GM21447 (cell line): ENCODE results near the gene ITGA8.
"Not testable (repeated sequence)": the region's sequence is repeated elsewhere in the genome, so short reads cannot be mapped to it uniquely, and the experiment has no call there.

Source experiments
- ATAC-seq: cut with Tn5 transposase; IDR thresholded peaks from one replicate; pipeline ENCODE4 v1.9.1; 2021; ENCODE audit not compliant: unreplicated experiment

The ITGA8 gene

DNA sequence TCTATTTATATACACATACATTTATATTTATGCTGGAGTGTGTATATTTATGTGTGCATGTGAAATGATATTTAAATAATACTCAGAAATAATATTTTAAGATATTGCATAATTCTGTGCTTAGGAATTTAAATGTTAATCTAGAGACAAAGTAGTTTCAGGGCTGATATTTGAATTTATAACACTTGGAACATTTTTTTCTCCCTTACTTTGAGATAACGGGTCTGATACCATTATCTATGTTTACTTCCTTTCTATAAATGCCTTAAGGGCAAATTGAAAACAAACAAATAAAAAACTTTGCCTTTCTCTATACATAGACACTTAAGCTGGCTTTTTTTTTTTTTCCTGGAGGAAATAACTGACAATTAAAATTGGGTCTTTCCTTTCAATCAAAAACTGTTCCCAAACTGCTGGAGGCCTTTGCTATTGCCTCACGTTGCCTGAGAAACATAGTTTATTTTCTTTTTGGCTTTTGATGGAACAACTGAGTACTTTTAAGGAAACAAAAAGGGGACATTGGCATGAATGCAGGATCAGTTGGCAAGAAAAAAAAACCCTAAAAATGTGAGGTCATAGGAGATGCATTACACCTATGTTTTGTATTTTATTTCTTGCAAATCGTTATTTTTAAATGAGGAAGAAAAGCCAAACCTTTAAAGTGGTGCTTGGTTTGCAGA lies 98.7 kb downstream of the ITGA8 start:
- no peak for ATAC-seq

DNA sequence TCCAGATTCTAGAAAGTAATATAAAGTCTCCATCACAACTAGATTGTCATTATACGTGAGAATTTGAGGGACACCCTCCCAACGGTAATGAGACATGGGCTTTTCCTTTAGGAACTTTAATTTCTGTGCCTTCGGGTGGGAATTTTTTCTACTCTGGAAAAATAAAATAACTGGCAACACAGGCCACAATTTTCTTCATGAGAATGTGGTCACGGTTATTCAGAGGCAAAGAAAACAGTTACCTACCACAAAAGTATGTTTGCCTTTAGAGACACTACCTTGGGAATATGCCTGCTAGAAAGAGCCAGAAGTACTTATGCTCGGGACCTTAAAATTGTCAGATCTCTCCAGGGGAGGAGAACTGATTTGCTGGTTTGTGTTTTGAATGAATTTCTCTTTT lies 99.4 kb downstream of the ITGA8 start:
- ATAC-seq: no peak

DNA sequence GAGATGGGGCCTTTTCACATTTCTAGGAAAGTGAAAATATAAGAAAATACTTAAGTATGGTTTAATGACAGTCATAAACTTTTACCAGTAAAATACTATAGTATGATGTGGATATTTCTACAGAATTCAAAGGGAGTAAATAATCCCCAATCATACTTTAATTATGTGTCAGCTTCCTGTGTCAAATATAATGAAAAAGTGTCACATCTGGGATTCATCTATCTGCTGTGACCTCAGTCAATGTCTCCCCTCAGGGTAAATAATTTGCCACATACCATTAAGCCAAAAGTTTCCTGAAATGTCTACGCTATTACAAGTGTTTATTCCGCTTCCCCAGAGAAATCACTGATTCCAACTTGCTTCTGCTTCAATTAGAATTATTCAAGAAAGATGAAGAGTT lies 110.5 kb downstream of the ITGA8 start:
- no peak for ATAC-seq

DNA sequence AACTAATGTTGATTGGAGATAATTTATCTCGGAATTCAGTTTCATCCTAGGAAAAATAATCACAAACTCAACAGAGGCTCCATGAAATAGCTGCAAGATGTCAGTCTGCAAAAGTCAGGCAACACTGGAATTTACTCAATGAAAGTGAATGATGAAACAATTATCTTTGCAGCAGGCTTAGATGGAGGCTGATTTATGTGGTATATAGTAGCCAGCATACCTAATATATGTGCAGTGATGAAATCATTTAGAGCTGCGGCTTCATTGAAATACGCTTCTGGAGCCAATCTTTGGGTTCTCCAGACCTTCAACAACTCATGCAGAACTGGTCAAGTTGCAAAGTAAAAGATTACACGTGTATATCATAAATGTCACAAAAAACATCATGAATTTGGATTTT lies 113.3 kb downstream of the ITGA8 start:
- ATAC-seq: no peak

DNA sequence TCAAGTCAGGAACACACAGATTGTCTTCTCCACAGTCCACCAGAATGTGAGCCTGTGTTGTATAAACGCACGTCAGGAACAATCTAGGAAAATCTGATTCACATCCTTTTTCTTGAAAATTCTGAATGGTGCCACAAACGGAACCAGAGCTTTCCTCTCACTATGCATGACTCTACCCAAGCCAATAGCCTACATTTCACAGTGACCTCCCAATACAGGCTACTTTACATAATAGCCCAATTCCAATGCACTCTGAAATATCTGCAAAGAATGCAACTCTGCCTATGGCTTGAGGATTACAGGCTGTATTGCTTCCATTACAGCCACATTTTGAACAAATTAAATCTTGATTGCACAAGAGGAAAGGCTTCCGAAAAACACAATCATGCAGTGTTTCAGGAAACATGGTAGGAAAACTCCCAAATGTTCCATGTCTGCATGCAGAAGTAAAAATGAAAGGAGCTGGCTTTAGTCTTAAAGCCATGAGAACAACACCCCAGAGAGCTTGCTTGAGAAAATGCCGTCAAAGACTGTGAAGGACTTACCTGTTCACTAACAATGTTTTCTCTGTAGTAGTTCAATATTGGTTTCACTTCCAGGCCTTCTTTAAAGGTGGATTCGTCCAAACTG lies 113.9 kb downstream of the ITGA8 start:
- ATAC-seq: no peak

DNA sequence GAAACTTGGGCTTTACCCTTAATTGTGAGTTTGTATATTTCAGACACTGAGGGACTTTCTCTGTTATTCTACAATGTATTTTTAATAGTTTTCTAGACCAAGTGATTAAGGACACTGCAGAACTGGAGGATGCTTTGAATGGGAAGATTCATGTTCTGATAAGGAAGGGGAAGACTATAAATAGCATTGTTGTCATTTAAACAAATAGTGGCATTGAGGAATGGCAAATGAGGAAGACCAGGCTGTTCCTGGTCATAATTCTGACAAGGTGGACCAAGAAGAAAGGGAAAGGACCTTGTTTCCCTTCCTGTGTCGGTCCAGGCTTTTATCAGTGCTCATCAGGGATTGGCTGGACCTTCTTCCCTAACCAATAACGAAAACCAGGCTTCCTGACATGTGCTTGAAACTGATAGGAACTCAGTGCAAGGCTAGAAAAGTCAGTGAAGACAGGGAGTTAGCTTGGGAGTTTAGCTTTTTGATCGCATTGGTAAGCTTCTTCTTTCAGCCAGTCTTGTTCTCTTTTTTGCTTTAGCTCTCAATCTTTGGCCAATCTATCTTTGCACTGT lies 116.2 kb downstream of the ITGA8 start:
- ATAC-seq: no peak

DNA sequence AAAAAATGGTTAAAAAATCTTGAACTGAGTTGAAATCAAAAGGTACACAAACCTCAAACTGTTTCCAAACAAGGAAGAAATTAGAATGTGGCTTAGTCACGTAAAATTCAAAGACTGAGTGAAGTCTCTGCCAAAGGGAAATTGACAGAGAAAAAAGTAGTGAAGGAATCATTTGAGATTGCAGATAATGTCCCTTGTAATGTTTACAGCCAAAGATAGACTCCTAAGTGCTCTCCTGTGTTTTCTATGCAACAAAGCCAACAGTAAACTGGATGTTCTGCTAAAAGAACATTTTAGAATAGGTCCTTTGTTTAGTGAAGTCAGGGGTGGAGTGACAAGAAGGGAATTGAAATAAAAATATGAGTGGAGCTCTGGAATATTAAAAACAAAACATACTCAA lies 117.9 kb downstream of the ITGA8 start:
- no peak for ATAC-seq

DNA sequence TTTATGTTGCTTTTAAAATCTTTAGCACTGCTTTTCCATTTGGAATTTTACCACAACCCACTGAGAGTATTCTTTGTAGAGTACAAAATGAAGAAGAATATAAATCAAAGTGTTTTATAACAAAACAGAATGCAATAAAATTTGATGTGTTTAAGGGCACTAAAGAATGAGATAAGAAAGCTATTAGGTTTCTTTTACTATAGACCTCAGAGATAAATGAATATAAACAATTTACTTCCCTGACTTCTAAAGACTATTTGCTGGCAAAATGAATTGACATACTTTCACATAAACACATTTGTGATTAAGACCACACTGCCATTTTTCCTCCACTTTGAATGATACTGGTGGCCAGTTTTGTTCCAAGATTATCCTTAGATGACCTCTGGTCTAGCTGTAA lies 124.5 kb downstream of the ITGA8 start:
- ATAC-seq: no peak

DNA sequence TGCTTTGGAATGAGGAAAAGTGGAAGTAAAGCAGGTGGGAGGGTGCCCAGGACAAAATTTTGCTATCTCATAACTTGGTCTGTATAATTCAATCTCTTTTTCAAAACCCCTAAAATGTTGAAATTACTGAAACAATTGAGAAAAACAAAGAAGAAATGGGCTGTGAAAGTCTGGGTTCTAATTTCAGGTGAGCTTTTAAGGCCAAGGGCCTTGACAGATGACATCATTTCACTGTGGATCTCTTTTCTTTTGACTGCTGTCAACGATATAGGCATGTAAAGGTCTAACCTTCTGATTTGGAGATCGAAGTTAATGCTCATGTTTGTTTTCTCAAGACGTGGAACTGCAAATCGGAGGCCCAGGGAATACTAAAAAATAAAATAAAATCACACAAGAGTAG lies 127.8 kb downstream of the ITGA8 start:
- no peak for ATAC-seq

DNA sequence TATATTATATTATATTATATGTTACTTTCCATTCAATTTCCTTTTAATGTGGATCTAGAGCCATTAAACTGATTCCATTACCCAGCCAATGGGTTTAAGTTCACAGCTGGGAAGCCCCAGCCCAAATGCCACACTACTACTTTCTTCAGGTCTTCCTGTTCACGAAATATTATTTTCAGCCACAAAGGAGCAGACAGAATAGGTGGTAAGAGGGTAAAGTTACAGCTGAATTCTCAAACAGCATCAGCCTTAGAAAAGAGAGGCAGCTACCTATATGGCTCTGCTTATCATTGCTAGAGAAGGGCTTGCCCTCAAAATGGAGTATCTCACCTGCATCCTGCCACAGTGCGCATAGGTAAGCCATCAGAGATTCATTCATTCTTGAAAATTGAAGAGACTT lies 128.3 kb downstream of the ITGA8 start:
- no peak for ATAC-seq

DNA sequence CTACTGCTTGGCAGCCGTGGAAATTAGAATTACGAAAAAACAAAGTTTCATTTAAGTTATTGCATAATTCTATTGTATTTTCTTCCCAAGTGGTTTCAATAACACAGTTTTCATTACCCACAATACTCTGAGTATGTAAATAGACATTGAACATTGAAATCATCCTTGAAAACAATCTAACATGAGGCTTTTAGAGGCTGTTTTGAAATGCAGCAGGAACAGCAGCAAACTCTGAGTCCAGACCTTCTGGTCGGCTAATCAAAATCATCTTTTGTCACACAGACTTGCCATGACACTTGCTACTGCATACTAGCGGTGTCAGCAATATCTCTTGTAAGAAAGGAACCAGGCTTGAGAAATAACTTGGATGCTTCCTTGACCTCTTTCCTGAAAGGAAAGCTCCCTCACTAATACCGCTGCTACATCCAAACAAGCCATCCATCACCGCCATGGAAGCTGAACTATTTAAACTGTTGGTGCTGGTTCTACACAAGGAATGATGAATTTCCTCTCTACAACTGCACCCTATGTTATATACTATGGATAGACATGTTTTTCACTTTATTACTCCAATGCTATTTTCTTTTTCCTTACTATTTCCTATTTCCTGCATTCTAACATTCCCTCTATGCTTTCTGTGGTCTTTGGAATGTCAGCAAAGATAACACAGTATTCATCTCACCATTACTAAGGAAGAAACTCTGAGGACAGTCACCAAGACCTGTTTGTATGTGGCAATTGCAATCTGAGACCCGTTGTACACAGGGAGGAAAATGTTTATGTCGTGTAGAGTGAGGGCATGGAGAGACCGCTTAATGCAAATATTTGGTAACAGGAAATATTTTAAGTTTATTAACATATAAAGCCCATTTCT lies 130.8 kb downstream of the ITGA8 start:
- ATAC-seq: no peak

DNA sequence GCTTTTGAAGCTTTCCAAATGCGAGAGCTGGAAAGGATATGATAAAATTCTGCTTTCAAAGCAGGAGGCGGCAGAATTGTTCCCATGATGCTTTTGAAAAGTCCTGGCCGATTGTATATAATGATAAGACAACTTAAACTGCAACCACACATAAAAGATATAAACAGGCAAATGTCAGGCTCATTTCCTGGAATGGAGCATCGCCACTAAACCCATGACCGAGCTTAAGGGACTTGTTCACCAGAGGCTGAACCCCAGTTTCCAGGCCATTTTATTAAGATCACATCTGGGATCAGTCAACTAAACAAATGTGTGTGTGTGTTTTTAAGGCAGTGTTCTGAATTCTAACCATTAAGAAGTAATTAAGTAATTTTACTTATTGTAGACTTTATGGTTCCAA lies 131.6 kb downstream of the ITGA8 start:
- ATAC-seq: no peak

DNA sequence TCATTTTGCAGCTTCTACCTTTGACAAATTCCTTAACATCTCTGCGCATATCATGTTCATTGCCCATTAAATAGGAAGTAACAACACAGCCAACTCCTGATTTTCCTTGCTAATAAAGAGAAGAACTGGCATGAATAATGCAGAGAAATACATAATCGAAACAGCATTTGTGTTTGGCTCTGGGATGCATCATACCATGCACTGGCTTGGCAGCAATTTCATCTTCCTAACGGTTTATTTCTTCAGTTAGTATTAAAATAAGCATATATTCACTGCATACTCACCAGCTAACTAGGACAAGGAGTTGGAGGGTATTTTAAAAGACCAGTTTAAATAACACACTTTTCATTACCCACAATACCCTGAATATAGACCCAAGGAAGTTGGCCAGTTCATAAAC lies 132.5 kb downstream of the ITGA8 start:
- ATAC-seq: no peak

DNA sequence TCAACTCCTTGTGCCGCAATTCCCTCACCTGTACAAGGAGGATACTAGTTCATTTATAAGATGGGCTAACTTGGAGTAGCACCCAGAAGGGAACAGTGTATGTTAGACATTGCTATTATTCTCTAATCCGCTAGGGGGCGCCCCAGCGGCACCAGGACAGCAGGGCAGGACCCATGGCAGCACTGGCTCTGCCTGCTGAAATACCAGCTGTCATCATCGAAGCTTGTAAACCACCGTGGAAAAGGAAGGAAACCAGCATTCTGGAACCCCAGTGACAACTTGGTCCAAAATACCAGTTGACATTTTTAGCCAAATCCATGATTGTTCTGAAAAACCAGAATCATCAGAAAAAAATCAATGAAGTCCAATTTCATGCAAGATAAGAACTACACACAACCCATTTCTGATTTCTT lies 134.4 kb downstream of the ITGA8 start:
- ATAC-seq: peak; percentile 58

DNA sequence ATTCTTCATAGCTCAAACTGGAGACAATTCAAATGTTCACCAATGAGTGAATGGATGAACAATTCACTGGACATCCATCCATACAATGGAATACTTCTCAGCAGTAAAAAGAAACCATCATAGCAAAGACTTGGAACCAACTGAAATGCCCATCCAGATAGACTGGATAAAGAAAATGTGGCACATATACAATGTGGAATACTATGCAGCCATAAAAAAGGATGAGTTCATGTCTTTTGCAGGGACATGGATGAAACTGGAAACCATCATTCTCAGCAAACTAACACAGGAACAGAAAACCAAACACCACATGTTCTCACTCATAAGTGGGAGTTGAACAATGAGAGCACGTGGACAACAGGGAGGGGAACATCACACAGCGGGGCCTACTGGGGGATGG lies 136.8 kb downstream of the ITGA8 start:
- not testable (repeated sequence) for ATAC-seq

DNA sequence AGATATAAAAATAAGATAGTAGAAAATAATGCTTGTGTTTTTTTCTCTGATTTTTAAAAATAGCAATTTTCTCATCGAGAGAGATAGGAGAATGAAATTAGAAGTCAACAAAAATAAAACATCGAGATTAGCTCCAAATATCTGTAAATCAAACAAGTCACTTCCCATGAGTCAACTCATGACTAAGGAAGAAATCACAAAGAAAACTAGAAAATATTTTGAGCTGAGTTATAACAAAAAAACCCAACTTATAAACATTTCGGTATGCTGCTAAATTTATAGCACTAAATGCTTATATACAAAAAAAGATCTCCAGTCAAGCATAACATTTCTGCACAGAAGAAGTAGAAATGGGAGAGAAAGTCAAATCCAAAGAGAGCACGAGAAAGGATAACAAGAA lies 140.1 kb downstream of the ITGA8 start:
- ATAC-seq: no peak

DNA sequence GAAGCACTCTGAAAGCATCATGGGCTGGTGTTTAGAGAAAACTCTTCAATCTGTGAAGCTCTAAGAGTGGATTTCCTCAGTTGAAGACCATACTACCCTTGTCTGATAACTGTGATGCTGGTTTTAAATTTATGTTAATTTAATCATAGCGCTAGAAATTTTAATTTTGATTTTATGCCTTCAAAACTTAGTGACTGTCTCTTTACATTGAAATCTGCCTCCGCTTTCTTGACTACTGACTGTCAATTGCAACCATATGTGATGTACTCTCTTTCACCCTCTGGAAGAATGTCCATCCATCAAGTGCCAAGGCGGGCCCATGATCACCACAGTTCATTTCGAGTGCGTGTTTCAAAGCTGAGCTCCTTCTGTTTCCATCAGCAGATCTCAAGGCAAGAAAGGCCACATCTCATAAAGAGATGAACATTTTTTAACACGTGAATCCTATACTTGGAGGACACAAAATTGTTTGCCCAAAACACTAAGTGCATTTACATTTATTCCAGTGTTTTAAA lies 147.1 kb downstream of the ITGA8 start:
- ATAC-seq: no peak

DNA sequence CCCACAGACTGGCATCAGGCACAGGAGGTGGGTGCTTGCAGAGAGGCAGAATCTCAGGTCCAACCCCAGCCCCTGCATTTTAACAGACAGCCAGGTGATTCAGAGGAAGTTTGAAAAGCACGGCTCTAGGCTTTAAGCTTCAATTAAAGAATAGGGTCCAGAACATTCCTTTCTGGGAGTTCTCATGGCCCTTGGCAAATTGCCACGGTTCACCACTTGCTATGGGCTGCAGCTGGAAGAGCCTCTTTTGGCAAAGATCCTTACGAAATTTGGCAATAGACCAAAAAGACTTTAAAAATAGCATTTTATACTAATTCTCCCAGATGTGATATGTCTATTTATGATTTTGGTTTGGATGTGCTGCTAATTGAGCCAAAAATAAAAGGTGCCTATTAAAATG lies 148.1 kb downstream of the ITGA8 start:
- ATAC-seq: no peak

DNA sequence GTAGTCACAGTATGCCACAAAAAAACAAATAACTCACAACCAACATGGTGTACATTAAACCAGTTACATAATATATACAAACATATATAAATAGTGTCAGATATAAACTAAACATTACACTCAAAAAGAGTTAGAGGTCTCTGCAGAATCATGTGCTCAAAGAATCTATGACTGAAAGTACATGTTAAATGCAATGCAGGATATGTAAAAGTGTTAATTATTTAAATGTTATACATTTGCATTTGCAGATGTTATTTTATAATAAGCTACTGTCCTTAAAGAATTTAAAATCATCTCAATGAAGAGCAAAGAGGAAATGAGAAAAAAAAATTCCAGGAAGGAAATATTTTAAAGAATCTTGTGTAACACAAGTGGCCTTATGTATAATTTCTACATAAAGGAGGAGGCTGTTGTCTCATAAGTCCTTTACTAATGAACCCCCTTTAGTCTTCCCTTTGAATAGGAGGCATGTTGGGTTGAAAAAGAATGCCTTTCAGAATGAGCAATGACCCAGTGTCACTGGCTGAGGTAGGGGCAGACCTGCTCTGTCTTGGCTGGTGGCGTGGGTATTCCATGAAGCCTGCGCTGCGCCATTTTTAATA lies 148.9 kb downstream of the ITGA8 start:
- no peak for ATAC-seq

DNA sequence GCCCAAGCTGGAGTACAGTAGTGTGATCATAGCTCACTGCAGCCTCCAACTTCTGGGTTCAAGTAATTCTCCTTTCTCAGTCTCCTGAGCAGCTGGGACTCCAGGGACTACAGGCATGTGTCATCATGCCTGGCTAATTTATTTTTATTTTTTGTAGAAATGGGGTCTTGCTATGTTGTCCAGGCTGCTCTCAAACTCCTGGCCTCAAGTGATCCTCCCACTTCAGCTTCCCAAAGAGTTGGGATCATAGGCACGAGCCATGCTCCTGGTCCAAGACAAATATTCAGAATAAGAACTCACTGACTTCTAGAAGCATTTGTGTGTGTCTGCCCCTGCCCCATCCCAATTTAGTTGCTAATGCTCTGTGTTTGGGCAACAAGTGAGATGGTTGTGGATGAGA lies 151.8 kb downstream of the ITGA8 start:
- ATAC-seq: no peak

DNA sequence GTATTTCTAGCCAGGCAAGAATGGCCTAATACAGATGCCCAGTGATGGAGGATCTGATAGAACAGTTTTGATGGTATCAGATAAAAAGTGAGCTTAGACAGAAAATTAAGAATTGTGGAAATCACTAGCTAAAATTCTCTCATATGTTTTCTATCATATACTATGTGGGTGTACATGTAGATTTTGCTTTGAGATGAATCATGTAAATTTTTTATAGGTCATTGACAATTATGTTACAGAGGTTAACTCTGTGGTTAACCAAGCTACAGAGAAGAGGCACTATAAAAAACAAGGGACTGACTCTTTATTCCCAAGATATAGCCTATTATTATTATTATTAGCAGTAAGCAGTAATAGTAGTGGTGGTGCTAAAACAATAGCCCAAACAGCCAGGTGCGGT lies 156.5 kb downstream of the ITGA8 start:
- ATAC-seq: no peak
